Endothelial cell of umbilical vein (primary cell): Measurements from ENCODE around the gene ADARB1.

ENCODE experiments used
- MYC ChIP-seq: IDR thresholded peaks from one replicate; pipeline ENCODE4 v1.6.1; 2011; ENCODE audit warnings: mild to moderate bottlenecking, low read depth, low read length
- POLR2A ChIP-seq: IDR thresholded peaks from 2 replicates; pipeline ENCODE4 v1.6.1; 2012; ENCODE audit warnings: low read depth, mild to moderate bottlenecking, control low read depth, low read length
- TF ChIP-seq, protein P1 (sequence below), 2 donors: IDR thresholded peaks; 1 replicate in 1 of 2; 2 replicates in 1 of 2; pipeline ENCODE4 v1.5.1; 2011; ENCODE audit warnings: low read length in 2 of 2, mild to moderate bottlenecking in 2 of 2, moderate library complexity in 2 of 2, control low read depth in 1 of 2, inconsistent platforms in 1 of 2, low read depth in 1 of 2; ENCODE audit not compliant: insufficient read depth in 1 of 2; ENCODE audit errors: extremely low read depth in 1 of 2

DNA sequence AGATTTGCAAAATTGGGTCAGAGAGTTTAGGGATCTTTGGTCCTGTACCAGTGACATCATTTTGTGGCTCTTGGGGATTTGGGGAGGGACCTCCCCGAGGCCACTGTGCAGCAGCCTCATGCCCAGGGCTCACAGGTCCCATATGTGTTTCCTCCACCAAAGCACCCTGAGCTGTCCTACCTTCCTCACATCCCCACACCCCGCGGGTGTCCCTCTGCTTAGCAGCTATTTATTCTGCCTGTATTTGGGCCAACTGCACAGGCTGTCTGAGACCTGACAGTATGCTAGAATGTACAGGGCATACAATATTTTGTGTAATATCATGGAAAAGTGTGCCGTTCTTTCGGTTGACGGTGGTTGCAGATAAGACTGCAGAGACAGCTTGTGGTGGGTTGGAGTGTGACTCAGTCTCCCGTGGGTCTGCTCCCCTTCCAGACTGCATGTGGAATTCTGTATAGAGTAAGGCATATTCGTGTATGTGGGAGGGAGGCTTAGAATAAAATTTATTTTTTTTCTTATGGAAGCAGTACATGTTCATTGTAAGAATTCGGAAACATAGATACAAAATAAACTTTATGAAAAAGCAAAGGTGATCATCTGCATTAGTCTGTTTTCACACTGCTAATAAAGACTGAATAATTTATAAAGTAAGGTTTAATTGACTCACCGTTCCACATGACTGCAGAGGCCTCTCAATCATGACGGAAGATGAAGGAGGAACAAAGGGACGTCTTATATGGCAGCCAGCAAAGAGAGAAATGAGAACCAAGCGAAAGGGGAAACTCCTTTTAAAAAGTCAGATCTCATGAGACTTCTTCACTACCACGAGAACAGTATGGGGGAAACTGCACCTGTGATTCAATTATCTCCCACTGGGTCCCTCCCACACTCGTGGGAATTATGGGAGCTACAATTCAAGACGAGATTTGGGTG, 84.4 kb downstream of the ADARB1 start:
- TF ChIP-seq, protein P1, sequence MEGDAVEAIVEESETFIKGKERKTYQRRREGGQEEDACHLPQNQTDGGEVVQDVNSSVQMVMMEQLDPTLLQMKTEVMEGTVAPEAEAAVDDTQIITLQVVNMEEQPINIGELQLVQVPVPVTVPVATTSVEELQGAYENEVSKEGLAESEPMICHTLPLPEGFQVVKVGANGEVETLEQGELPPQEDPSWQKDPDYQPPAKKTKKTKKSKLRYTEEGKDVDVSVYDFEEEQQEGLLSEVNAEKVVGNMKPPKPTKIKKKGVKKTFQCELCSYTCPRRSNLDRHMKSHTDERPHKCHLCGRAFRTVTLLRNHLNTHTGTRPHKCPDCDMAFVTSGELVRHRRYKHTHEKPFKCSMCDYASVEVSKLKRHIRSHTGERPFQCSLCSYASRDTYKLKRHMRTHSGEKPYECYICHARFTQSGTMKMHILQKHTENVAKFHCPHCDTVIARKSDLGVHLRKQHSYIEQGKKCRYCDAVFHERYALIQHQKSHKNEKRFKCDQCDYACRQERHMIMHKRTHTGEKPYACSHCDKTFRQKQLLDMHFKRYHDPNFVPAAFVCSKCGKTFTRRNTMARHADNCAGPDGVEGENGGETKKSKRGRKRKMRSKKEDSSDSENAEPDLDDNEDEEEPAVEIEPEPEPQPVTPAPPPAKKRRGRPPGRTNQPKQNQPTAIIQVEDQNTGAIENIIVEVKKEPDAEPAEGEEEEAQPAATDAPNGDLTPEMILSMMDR (IDR thresholded peaks at IDR 0.05; ENCODE audit: extremely low read depth in 1 of 2, insufficient read depth in 1 of 2, low read depth in 1 of 2, low read length in 2 of 2) = no peak
- TF ChIP-seq MYC = no peak
- TF ChIP-seq POLR2A = no peak
